T-helper 1 cell treated with Interleukin-12 subunit alpha and Interleukin-12 subunit beta and Interleukin-4 antibody, amounts not matched to agents 30 ng/mL and 1 ng/mL, for 36 hours (primary cell): ENCODE data around the gene KCNK6. TPM values are rescaled to one million over a fixed set of nuclear protein-coding genes. Genes with fewer than 3 reads are reported as not detected.

Source experiments
- intact Hi-C: fragments of 100-400 bp; cut with micrococcal nuclease; formaldehyde crosslinking; loops from one replicate; pipeline ENCODE4 v1.15.1; 2024
- total RNA-seq: library from RNA; stranded (reverse); gene quantifications from 2 replicates; pipeline ENCODE4 v1.2.3, GENCODE V29; 2022

KCNK6 gene
- total RNA-seq, 1 donor from 2014 or later: 21.6 TPM

DNA sequence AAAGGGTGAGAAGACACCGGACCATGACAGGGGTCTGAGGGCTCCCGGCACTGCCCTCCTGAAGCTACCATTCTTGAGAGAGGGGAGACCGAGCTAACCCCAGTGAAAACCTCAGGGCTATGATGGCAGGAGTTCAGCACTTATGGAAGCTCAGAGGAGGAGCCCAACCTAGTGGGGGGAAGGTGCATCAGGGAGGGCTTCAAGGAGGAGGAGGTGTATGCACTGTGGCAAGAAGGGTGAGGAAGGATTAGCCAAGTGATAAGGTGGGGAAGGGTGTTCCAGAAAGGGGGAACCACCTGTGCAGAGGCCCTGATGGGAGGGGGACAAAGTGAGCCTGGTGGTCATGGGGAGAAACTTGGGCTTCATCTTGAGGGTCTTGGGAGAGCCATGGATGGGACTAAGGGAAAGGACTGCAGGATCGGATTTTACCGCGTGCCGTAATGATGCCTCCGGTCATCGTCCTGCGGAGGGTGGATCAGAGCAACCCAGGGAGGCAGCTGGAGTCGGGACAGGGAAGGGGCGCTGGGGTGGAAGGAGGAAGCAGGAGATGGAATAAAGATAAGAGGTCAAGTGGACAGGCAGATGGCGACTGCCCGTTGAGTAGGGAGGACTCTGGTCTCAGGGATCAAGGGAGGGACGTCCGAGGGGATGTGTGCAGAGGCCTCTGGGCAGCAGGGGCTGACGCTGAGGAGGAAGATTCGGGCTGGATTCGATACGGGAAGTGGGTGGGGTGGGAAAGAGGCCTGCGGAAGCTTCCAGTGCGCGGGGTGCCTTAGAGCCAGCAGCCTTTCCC lies 41.4 kb downstream of the KCNK6 start:
- intact Hi-C loops: loop anchor here (1.0 kb wide), 1 partner anchor 45 kb away; no protein-coding TSS in a partner anchor

DNA sequence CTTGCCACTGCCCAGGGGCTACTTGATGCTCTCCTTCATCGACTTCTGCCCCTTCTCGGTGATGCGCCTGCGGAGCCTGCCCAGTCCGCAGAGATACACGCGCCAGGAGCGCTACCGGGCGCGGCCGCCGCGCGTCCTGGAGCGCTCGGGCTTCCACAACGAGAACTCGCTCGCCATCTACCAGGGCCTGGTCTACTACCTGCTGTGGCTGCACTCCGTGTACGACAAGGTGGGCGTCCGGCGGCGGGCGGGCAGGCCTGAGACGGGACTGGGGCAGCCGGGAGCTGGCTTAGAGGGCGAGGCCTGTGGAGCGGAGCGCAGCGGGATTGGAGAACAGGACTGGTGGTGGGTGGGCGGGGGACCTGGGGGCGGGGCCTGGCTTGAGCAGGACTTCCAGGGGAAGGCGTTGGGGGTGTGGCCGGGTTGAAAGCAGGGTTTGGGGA lies 42.0 kb downstream of the KCNK6 start:
- intact Hi-C loops: loop anchor here (1.0 to 2.0 kb wide), 5 partner anchors 13 to 313 kb away; partner anchors contain the start of genes GGN, PSMD8 and SPRED3

DNA sequence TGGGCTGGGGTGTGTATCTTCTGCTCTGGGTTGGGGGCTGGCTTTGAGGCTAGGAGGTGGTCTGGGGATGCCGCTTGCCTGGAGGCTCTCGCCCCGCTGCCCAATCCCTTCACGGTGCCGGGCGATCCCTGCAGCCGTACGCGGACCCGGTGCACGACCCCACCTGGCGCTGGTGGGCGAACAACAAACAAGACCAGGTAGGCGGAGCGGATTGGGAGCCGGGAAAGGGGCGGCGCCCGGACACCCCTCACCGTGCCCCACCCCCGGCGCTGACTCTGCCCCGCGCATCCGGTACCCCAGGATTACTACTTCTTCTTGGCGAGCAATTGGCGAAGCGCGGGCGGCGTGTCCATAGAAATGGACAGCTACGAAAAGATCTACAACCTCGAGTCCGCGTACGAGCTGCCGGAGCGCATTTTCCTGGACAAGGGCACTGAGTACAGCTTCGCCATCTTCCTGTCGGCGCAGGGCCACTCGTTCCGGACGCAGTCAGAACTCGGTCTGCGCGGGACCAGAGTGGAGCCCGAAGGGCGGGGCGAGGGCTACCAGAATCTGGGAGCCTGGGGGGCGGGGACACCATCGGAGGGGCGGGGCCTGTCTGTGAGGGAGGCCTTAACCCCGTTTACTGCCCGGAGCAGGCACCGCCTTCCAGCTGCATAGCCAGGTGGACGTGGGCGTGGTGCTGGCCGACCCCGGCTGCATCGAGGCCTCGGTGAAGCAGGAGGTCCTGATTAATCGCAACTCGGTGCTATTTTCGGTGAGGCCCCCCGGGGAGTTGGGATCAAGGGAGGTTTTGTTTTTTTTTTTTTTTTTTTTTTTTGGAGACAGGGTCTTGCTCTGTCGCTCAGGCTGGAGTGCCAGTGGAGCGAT lies 42.7 kb downstream of the KCNK6 start:
- intact Hi-C loops: loop anchor here (1.0 to 2.0 kb wide), 4 partner anchors 12 to 314 kb away; partner anchors contain the start of genes GGN, PSMD8 and SPRED3

DNA sequence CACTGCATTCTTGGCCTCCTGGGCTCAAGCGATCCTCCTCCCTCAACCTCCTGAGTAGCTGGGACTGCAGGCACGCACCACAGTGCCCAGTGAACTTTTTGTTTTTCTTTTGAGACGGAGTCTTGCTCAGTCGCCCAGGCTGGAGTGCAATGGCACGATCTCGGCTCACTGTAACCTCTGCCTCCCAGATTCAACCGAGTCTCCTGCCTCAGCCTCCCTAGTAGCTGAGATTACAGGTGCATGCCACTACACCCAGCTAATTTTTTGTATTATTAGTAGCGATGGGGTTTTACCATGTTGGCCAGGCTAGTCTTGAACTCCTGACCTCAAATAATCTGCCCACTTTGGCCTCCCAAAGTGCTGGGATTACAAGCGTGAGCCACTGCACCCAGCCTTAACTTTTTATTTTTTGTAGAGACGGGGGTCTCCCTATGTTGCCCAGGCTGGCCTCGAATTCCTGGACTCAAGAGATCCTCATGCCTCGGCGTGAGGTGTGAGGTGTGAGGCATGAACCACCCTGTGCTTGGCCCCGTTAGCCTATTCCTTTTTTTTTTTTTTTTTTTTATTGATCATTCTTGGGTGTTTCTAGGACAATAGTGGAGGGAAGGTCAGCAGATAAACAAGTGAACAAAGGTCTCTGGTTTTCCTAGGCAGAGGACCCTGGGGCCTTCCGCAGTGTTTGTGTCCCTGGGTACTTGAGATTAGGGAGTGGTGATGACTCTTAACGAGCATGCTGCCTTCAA lies 43.5 kb downstream of the KCNK6 start:
- intact Hi-C loops: loop anchor here (1.0 to 2.0 kb wide), 4 partner anchors 11 to 314 kb away; partner anchors contain the start of genes GGN, PSMD8 and SPRED3

DNA sequence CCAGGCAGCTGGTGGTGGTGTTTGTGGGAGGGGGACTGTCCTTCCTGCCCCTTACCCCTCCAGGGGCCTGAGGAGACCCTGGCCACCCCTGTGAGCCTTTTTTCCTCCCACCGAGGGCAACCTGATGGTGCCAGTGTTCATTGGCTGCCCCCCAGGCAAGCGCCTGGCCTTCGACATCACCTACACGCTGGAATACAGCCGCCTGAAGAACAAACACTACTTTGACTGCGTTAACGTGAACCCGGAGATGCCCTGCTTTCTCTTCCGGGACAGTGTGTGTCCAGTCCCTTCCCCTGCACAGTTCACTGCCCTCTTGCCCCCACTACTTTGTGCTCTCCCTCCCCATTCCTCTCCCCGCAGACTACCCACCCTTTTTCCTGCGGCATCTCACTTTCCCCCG lies 47.4 kb downstream of the KCNK6 start:
- intact Hi-C loops: no loop called here

DNA sequence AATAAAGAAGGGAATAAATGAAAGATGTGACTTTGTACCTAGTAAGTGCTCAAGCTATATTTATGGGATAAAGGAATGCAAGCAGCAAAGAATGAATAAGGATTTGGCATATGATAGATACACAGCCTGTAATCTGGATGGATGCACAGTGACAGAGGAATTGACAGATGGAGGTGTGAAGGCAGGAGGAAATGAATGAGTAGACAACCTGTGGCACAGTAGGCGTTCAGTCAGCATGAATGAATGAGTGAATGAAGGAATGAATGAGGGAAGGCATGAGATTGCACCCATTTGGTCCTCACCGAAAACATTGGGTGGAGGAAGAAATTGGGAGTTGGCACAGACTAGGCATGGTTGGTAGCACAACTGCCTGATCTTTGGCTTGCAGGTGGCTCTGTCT lies 49.9 kb downstream of the KCNK6 start:
- intact Hi-C loops: no loop called here

DNA sequence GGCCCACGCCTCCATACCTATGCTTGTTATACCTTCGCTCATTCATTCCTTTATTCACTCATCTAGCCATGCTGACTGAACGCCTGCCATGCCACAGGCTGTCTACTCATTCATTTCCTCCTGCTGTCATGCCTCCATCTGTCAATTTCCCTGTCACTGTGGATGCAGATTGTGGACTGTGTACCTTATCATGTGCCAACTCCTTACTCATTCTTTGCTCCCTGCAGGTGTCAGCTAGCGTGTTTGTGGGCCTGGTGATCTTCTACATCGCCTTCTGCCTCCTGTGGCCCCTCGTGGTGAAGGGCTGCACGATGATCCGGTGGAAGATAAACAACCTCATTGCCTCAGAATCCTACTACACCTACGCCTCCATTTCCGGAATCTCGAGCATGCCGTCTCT lies 50.7 kb downstream of the KCNK6 start:
- intact Hi-C loops: loop anchor here (10.0 kb wide), 1 partner anchor 1065 kb away; the partner anchor contains the start of gene RPS16

DNA sequence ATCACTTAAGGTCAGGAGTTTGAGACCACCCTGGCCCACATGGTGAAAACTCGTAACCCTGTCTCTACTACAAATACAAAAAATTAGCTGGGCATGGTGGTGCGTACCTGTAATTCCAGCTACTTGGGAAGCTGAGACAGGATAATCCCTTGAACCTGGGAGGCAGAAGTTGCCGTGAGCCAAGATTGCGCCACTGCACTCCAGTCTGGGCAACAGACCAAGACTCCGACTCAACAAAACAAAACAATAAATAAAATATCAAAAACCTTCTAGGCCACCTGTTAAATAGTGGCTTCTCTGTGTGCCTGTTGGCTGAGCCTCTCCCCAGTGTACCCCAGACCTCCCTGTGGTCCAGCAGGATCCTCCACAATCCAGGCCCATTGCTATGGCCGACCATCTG lies 51.4 kb downstream of the KCNK6 start:
- intact Hi-C loops: loop anchor here (10.0 kb wide), 1 partner anchor 1064 kb away; the partner anchor contains the start of gene RPS16

DNA sequence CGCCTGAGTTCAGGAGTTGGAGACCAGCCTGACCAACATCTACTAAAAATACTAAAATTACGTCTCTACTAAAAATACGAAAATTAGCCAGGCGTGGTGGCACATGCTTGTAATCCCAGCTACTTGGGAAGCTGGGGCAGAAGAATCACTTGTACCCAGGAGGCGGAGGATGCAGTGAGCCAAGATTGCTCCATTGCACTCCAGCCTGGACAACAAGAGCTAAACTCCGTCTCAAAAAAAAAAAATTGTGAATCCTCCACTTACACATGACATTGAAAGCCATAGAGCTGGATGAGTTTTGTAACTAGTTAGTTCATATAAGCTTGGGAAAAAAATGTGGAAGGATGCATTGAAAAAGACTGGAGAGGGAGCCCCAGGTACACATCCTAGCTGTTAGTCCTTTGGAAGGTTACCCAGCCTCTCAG lies 54.3 kb downstream of the KCNK6 start:
- intact Hi-C loops: loop anchor here (1.0 to 10.0 kb wide), 14 partner anchors 12 to 1061 kb away; partner anchors contain the start of genes EIF3K, FAM98C, MRPS12 and NFKBIB

DNA sequence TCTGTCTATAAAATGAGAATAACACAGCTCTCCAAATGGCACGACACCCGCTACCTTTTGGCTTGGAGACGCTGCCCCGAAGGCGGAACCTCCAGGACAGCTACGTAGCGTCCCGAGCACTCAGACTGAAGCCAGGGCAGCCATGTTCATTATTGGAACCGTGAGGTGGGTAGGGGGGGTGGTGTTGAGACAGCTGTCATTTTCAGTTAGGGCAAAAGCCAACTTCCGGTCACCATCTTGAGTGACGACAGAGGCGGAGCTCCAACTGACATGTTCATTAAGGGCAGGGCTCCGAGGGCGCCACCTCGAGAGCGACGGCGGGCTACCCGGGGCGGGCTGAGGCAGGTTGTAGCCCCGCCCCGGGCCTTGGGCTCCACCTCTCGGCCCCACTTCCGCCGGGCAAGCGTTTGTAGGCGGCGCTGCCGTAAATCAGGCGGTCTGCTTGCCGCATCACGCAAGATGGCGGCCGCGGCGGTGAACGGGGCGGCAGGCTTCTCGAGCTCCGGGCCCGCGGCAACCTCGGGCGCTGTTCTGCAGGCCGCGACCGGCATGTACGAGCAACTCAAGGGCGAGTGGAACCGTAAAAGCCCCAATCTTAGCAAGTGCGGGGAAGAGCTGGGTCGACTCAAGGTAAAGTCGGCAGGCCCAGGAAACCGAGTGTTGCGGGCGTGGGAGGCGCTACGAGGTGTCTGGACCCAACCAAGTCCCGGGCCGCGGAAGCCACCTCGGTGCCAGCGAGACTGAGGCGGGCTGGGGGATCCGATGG lies 54.9 kb downstream of the KCNK6 start, which contains the start of gene PSMD8:
Gene PSMD8, plus strand, starts transcription at position 240 of the 766 bp plus-strand sequence. Its CDS starts 31 bp downstream, at position 271.
- intact Hi-C loops: loop anchor here (1.0 to 10.0 kb wide), 14 partner anchors 12 to 1060 kb away; partner anchors contain the start of genes EIF3K, FAM98C, MRPS12 and NFKBIB

DNA sequence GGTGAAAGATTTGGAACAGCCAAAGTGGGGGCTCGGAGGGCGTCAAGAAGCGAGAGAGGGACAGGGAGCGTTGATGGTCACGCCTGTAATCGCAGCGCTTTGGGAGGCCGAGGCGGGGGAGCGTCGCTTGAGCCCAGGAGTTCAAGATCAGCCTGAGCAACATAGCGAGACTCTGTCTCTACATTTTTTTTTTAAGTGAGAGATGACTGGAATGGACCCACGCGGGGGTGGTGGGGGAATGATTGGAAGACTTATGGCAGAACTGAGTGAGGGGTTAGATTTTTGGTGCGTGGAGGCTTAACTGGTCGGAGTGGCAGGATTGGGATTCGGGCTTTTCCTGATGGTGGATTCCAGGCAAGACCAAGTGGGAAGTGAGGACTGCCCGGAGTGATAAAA lies 55.5 kb downstream of the KCNK6 start:
- intact Hi-C loops: loop anchor here (2.0 to 10.0 kb wide), 2 partner anchors 28 to 1060 kb away; partner anchors contain the start of genes FAM98C and RPS16

DNA sequence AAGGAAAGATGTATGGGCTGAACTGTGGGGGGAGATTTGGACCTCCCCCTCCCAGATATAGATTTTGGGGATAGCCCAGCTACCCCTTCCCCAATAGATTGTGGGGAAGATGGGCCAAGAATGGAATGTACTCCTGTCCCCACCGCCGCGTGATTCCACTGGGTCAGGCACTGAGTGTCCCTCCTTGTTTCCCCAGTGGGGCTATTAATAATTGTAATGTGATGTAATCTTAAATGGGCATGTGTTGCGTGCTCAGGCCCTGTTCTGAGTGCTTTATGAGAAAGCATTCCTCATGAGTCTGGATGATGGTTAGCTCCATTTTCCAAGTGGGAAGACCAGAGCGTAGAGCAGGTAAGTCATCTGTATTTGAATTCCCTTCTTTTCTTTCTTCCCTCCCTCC lies 56.1 kb downstream of the KCNK6 start:
- intact Hi-C loops: loop anchor here (2.0 to 10.0 kb wide), 2 partner anchors 27 to 1059 kb away; partner anchors contain the start of genes FAM98C and RPS16

DNA sequence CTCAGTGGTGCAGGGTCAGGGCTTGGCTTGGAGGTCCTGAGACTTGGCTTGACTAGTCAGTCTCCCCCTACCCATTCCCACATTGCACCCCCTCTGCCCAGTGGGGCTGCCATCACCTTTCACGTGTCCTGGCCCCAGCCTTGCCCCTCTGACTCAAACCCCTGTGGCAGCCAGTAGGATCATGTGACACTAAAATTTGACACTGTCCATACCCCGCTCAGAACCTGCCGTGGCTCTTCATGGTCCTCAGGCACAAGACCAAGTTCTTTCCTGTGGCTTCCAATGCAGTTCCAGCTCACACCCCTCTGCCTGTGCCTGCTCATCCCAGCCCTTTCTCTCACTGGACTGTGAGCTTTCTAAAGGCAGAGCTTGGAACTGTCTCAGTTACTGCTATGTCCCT lies 56.9 kb downstream of the KCNK6 start:
- intact Hi-C loops: loop anchor here (10.0 kb wide), 1 partner anchor 1058 kb away; the partner anchor contains the start of gene RPS16

DNA sequence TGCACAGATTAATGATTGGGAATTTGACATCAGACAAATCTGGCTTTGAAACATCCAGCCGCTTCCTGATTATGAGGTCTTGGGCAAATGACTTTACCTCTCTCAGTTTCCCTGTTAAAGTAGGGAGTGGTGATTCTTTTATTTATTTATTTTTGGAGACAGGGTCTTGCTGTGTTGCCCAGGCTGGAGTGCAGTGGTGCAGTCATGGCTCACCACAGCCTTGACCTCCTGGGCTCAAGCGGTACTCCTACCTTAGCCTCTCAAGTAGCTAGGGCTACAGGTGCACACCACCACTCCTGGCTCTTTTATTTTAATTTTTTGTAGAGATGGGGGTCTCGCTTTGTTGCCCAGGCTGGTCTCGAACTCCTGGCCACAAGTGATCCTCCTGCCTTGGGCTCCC lies 57.4 kb downstream of the KCNK6 start:
- intact Hi-C loops: loop anchor here (10.0 kb wide), 1 partner anchor 1058 kb away; the partner anchor contains the start of gene RPS16

DNA sequence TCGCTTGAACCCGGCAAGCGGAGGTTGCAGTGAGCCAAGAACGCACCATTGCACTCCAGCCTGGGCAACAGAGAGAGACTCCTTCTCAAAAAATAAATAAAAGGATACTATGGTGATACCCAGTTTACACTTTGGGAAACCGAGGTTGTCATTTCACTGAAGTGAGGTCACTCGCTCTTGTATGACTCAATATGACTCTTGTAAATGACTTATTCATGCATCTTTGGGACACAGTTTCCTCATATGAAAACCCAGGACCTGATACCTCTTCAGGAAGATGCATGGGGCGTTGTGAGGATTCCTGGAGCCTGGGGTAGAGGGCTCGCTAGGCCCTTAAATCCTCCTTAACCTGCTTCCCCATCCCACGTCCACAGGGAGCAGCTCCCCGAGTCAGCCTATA lies 59.2 kb downstream of the KCNK6 start:
- intact Hi-C loops: loop anchor here (10.0 kb wide), 1 partner anchor 1056 kb away; the partner anchor contains the start of gene RPS16

DNA sequence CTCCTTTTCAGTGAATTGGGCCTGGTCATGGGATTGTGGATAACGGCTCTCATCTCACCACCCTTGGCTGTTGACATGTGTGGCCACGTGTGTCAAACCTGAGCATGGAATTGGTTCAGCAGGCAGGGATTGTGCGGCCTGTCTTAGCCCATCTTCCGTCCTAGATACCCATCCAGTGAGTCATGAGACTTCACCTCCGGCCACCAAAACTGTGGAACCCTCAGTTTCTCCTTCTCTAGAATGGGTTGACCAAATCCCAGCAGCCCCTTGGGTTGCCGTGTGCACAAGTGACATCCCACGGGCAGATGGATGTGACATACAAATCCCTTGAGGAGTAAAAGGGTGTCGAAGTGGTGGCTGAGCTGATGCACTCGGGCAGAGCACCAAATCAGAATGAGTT lies 61.5 kb downstream of the KCNK6 start:
- intact Hi-C loops: no loop called here
